Activated CD4-positive, alpha-beta T cell treated with anti-CD3 and anti-CD28 coated beads for 48 hours (primary cell): ENCODE results near the gene DCDC2.
"Not testable (repeated sequence)": the region's sequence is repeated elsewhere in the genome, so short reads cannot be mapped to it uniquely, and the experiment has no call there.

Source experiments
- DNase-seq: peaks from one replicate; pipeline ENCODE4 v3.0.0-alpha.2; 2020

The DCDC2 gene

DNA sequence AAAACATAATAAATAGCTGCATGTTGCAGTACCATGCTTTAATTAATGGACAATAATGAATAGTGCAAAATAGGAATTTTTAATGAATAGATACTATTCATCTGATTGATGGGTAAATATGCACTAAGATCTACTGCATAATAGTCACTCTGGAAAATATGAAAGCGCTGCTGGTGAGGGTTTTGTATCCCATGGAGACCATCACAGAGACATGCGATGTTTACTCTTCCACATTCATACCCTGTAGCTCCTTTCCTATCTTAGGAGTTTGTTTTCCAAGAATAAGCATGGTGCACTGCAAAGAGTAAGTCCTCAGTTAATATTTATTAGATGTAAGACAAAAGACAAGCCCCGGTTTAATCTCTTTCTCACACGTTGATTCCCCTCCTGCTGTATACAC is 150.4 kb downstream of the DCDC2 start:
- no peak for DNase-seq

DNA sequence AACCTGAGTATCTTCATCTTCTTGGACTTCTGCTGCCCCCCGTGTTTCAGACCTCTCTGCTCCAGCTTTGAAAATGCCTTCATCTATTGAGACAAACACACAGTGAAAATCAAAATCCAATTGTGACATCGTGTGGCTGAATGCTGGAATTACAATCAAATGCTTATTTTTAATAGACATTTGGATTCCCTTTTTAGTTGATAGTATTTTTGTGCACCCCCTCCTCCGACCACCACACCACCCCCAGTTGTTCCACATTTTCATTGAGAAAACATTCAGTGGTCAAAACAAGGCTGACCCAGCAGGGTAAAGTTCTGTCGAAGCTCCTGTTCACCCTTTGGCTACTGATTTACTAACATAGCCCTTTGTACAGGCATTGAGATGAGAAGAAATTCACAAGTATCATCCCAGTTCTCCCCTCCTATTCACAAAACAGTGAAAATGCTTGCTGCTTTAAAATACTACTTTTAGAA is 152.8 kb downstream of the DCDC2 start:
- DNase-seq: peak; percentile 7

DNA sequence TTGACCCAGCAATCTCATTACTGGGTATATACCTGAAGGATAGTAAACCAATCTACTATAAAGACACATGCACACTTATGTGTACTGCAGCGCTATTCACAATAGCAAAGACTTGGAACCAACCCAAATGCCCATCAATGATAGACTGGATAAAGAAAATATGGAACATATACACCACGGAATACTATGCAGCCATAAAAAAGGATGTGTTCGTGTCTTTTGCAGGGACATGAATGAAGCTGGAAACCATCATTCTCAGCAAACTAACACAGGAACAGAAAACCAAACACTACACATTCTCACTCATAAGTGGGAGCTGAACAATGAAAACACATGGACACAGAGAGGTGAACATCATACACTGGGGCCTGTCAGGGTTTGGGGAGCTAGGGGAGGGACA is 153.7 kb downstream of the DCDC2 start:
- not testable (repeated sequence) for DNase-seq

DNA sequence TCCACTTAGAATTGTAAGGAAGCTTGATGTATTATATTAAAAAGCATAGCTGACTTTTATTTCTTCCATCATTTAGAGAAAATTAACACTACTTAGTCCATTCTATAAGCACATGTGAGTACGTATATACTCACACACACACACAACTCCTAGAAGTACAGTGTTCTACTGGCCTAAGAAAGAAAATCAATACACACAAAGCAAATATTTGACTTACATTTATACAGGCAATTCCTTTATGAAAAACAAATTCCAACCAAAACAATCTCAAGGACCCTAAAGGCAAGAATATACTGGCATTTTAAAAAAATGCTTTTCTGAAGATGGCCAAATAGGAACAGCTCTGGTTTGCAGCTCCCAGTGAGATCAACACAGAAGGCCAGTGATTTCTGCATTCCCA is 160.0 kb downstream of the DCDC2 start:
- no peak for DNase-seq

DNA sequence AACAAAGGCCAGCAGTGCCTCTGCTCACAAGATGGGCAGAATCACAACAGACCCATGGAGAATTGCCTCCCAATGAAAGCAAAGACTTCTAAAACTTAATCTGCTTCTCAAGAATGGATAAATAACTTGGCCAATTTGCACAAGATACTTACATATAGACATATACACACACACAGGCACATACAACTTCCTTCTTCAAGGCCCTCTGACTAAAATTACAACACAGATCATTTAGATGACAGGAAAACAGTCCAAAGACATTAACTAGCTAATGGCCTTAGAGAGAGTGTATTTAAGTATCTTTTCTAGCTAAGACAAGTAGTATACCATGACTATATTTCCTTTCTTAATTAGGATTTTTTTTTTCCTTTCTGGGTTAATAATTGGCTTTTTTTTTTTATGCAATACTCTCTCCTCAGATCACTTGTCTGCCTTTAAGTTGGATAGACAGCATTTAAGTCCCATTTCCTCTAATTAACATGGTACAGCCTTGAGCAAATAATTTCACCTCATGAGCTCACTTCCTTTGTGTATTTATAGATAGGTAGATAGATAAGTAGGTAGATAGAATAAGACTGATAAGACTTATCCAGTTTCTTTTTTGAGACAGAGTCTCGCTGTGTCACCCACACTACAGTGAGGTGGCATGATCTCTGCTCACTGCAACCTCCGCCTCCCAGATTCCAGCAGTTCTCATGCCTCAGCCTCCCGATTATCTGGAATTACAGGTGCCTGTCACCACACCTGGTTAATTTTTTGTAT is 161.8 kb downstream of the DCDC2 start:
- DNase-seq: no peak

DNA sequence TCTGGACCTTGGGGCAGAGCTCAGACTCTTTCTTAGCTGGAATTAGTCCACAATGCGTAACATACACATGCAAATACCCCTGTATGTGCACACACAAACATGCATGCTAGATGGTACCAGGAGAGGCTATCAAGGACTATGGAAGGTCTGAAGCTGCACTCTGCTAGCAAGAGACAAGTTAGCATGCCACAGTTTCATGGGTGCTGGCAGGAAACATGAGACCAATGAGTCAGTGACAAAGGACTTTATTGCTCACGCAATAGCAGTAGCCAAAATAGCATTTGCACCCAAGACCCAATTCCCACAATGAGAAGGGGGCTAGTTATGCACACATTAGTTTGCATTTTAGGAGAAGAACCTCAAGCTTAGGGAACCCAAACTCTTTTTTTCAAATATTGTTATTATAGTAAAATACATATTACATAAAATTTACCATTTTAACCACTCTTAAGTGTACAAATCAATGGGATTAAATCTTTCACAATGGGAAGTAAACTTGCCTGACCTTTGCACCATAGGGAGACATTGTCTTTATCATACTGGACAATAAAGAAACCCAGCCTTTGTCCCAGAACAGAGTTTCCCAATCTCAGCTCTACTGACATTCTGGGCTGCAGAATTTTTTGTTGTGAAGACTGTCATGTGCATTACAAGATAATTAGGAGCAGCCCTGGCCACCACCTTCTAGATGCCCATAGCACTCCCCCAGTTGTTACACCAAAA is 162.7 kb downstream of the DCDC2 start:
- no peak for DNase-seq

DNA sequence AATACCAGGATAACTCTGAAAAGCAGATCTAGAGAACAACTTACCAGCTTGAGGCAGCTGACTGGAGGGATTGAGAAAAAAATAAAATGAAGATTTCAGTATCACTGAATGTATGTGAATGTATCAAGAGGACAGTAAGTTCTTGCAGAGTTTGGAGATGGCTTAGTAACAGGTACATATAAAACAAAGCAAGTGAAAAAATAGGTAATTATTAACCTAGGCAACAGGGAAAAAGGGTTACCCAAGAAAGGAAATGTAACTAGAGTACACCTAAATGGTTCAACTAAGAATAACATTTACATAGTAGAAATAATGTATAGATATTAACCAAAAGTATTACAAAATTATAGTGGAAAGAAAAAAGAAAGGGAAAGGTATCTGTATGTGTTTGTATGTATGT is 164.5 kb downstream of the DCDC2 start:
- DNase-seq: no peak

DNA sequence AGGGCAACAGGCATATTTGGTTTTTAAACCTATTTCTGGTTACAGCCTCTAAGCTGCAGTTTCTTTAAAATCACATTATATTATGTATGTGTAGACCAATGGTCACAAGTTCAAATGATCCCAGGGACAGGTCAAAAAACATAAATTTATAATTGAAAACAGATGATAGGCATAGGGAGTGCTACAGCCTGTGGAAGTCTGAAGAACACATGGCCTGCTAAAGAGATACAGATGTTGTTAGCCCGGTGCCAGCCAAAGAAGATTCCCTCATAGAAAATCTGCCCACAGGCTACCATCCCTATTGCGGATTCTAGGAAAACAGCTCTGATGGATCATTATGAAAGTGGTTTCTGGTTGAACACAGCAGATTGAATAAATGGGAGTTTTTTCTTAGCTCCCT is 166.5 kb downstream of the DCDC2 start:
- no peak for DNase-seq

DNA sequence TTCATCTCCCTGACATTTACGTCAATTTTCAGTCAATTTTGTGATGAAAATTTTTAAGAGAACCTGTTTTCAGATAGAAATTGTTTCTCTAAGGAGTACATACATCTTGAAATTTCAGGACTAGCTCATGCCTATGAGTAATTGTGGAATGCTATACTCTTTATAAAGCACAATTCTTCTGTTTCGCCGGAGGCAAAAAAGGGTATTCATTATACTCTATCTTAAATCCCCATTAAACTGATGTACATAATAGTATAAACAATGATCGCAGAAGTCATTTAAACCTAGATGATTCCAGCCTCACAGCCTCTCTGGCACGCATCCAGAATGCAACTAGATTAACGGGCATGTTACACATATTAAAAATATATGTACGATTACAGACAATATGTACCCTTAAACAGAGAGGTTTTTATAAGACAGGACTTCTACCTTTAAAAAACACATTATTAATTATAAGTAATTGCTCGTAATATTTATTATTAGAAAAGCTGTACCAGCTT is 169.2 kb downstream of the DCDC2 start:
- no peak for DNase-seq

DNA sequence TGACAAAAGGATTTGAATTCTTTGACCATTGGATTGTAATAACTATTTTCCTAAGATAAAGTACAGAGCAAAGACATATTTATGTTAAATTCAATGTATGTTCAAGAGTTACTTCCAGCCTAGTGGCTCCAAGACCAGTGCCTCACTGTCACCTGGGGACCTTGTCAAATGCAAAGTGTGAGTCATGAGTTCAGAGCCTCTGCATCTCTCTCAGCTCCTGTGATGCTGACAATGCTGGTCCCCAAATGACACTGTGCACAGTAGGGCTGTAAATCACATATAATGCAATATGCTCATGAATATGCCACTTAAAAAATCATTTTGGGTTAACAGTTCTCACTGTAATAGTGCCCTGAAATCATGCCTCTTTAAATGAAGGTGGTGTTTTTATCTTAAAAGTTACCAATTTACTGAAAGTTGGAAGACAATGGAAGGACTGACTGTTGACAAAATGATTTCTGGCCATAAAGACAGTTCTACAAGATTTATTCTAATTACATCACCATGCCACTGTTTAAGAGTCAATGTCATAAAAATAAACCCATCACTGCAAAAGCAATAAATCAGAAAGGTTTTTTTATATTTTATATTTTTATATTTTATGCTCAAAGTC is 169.8 kb downstream of the DCDC2 start:
- no peak for DNase-seq

DNA sequence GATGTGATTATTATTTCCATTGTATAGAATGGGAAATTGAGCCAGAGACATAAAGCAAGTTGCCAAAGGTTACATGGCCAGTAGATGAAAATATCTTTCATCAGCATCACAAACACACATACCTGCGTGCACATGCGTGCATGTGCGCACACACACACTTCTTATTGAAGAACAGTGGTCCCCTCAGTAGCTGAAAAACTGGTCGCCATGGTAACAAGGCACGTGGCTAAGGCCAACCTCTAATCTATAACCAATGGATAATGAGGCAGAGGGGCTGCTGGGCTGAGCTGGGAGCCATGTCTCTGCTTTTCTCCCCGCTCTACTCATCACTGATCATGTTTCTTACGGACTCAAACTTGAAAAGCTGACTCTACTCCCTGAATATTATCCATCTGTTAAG is 171.5 kb downstream of the DCDC2 start:
- DNase-seq: no peak

DNA sequence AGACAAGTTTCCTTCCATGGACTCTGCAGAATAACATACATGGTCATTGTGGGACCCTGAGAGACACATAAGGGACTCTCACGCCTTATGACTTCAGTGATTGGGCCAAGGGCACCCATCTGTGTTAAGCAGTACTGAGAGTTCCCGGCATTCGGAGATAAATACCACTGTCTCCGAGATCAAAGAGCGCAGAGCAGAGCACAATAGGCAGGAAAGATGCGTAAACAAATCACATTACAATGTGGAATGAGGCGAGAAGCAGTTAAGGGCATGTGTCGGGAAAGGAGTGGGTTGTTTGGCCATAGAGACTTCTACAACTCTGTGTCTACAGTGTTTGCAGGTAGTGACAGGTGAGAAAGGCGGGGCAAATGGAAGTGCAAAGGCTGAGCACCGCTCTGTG is 174.3 kb downstream of the DCDC2 start:
- DNase-seq: no peak

DNA sequence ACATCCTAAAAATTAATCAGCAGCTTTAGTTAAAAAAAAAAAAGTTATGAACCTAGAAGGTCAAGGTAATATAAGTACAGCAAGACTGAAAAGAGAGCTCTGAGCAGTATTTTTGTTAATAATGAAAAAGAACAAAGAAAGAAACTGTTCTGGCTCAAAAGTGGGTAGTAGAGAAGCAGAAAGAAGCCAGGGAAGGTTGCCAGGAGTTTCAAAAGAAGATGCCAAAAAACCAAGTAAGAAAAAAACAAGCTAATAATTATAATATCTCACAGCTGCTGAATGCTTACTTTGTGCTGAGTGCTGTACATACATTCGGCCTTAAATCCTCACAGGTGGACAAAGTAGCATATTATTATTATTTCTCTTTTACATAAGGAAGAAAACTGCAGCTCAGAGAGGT is 200.0 kb downstream of the DCDC2 start:
- DNase-seq: no peak

DNA sequence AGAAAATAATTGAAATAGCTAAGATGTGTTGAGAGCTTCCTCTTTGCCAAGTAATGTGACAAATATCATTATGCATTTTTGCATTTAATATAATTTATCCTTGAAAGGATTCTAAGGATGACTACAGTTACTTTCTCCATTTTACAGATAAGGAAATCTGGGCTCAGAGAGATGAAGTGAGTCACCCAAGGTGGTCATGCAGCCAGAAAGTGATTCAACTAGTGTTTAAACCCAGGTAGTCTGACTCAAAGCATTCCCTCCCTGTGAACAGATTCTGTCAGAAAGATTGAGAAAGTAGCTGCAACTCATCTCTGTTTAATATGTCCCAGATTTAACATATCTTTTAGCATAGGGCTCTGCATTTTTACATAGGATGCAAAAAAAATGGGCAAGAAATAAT is 203.7 kb downstream of the DCDC2 start:
- DNase-seq: no peak

DNA sequence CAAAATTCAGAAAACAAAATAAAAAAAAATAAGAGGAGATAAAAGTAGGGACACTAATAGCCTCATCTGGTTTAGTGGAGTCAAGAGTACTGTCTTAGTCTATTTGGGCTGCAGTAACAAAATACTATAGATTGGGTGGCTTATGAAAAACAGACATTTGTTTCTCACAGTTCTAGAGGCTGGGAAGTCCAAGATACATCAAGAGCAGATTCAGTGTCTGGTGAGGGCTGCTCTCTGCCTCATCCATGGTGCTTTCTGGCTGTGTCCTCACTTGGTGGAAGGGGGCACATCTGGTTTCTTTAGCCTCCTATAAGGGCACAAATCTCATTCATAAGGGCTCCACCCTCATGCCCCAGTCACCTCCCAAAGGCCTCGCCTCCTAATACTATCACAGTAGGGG is 205.8 kb downstream of the DCDC2 start:
- DNase-seq: no peak

DNA sequence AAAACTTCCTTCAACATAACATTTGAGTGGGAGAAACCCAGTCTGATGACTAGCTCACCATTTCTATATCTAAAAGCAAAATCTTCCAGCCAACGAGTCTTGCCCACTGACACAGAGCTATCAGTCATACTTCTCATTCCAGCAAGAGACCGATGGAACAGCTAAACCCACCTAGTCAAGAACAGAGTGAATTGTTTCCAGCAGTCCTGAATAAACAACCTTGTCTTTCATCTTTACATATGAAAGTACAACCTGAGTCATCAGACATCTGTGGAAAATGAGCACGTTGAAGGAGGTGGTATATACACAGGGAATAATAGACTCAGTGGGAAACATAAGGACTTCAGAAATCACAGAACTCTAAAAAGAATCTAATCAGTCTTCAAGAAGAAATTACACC is 208.0 kb downstream of the DCDC2 start:
- no peak for DNase-seq

DNA sequence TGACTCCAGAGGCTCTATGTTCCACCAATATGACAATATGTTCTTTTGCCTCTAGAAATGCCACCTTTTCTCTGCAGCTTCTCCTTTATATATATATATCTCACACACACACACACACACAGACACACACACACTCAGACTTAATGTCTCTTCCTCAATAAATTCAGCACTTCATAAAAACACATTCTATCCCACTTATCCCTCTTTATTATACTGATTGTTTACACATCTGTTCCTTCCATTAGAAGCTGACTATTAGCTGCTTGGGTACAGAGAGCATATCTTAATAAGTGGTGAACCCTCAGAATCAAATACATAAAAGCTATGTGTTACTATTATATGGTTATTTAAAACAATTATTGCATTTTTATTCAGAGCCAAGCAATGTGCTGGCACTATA is 208.6 kb downstream of the DCDC2 start:
- DNase-seq: no peak

DNA sequence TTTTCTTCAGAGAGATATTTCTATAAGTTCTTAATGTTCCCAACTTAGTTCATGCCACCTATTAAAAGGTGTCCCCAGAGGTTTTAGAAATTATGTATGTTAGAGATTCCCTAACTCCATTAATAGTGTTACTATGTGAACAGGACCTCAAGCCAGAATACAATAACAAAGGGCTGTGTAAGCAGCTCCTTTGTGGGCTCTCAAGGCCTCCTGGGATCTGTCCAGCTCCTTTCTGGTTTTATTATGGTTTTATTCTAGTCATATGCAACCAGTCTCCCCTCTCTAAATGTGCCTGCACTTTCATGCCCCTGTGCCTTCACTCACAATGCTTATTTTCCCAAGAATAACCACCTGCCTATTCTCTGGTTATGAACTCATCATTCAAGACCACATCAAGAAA is 209.2 kb downstream of the DCDC2 start:
- DNase-seq: no peak

DNA sequence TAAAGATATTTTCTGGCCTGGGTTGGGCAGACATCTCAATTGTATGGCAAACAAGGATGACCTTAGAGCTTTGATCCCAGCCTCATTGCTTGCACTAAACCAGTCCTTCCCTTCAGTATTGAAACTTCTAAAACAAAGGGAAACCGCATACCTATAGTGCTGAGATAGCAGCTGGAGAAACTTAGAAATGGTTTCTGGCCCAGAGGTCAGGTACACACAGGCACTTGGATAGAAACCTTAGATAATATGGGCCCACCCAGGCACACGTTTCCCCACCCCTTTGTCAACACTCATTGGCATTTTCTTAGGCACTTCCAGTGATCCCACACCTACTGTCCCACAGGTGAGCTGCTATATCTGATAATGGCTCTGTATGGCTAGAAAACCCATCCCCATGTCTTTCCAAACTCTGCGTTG is 209.7 kb downstream of the DCDC2 start:
- no peak for DNase-seq

DNA sequence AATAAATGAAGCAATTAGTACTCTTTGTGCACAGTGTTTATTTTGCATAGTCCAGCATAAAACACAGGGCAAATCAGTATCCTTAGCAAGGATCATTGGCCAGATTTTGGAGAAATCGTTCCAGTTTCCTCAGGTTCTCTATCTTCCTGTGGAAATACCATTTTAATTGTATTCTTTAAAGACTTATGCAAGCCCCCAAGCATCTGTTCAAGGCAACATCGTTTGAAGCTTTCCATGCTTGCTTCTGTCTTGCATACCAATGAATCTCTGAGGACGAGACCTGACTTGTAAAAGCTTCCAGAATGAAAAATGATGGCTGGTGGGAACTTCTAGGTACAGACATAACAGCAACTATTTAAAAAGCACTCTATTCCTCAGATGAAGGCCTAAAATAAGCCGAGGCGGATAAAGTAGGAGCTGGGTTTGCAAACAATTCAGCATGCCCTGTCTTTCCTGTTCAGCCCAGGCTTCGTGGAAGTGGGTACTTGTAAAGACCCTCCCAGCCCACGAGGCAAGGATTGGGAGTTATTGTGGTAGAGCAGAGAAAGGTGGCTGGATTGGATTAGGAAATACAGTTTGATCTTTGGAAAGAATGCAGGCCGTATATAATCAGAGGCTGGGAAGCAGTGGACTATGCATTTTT is 210.2 kb downstream of the DCDC2 start:
- no peak for DNase-seq

DNA sequence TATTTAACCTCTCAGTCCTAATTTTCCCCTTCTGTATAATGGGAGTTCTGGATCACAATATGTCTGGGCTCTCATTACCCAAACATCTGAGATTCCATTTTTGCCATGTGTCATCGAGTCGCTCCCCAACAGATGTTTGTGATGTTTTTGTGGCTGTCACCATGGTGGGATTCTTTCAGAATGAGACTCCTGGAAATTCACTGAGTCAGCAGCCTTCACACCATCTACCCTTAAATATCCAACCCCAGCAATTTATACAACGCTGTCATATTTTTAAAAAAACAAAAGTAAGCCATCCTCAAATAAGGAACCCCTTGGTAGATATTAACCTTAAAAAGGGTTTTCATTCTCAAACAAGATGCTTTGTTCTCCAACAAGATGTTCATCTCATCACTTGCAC is 211.0 kb downstream of the DCDC2 start:
- DNase-seq: no peak

DNA sequence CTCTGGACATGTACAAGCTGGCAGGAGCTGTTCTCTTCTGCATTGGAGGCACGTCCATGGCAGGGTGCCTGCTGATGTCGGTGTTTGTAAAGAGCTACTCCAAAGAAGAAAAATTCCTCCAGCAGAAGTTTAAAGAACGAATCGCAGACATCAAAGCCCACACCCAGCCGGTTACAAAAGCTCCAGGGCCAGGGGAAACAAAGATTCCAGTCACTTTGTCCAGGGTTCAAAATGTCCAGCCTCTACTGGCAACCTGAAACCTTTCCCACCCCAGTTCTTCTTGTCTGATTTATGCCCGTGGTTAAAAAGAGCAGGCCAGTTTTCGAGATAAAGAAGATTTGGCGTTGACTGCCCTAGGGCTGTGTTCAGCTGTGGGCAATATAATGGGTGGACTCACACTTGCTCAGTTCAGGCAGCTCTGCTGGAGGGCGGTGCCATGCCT is 212.1 kb downstream of the DCDC2 start:
- no peak for DNase-seq

DNA sequence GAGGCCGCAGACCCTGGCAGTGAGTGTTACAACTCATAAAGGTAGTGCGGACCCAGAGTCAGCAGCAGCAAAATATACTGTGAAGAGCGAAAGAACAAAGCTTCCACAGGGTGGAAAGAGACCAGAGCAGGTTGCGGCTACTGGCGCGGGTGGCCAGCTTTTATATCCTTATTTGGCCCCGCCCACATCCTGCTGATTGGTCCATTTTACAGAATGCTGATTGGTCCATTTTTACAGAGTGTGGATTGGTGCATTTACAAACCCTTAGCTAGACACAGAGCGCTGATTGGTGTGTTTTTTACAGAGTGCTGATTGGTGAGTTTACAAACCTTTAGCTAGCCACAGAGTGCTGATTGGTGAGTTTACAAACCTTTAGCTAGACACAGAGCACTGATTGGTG is 215.1 kb downstream of the DCDC2 start:
- not testable (repeated sequence) for DNase-seq
